Esophagus squamous epithelium (tissue), 4 donors: ENCODE data around the gene PRG3.

Experiments used
- CTCF ChIP-seq, 6 experiments: fragments of 450-650 bp in 4 of 6; fragments of 200-600 bp in 2 of 6; sonication (generic) in 2 of 6; IDR thresholded peaks; one replicate each; pipeline ENCODE4 v1.5.1; 2016 to 2019; ENCODE audit warnings: antibody characterized with exemption in 6 of 6, mild to moderate bottlenecking in 4 of 6, moderate library complexity in 4 of 6
- POLR2A ChIP-seq, 4 donors: fragments of 450-650 bp; IDR thresholded peaks; one replicate each; pipeline ENCODE4 v1.6.1; 2017; ENCODE audit warnings: antibody characterized with exemption in 4 of 4, mild to moderate bottlenecking in 4 of 4, moderate library complexity in 3 of 4

DNA sequence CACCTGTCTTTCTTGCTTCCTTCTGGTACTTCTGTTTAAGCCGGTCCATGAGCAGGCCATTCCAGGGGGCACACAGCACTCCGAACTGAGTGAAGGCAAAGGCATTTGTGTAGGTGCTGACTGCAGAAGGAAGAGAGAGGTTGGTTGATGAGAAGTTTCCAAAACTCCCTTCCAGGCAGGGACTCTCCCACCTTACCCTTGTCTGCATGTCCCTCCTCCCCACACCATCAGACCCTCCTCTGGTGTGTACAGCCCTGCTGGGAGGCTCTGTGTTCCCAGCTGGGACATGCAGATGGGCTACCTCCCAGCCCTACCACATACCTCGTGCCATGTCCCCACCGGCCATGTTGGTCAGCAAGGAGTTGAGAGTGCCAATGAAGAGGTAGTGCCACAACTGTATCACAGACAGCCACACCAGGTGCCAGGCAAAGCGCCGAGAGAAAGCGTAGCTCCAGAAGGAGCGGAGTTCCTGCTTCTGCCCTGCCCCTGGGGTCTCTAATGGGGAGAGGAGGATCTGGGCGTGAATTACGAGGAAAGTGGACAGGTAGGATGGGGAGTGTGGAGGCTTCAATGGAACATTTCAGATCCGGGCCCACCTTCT lies 33.8 kb upstream of the PRG3 start:
- TF ChIP-seq CTCF (IDR thresholded peaks at IDR 0.05) (no peak), POLR2A (IDR thresholded peaks at IDR 0.05) (no peak)
